IMR-90 (cell line): ENCODE measurements around the gene SLC23A1. TPM values are rescaled to one million over a fixed set of nuclear protein-coding genes. Genes with fewer than 3 reads are reported as not detected.

Source experiments
- ATAC-seq: fragments of 200-7000 bp; cut with Tn5 transposase; 2 replicates; pipeline ENCODE4 v1.9.1; 2020; ENCODE audit warnings: low read depth, mild to moderate bottlenecking, moderate library complexity
- BruUV-seq: library from RNA; stranded (reverse); fragments of 400-500 nt; replicated peaks from 2 replicates; lab custom pipeline; 2021; lab: Mats Ljungman, UMichigan
- CTCF ChIA-PET: fragments of 300-600 bp; formaldehyde crosslinking; extraction: SDS; loops from one replicate; lab custom pipeline; 2021; ENCODE audit warnings: antibody characterized with exemption; lab: Yijun Ruan, JAX
- POLR2A ChIA-PET: fragments of 300-600 bp; sonication (Branson Sonifier 250); formaldehyde crosslinking; loops from one replicate; lab custom pipeline; 2022; ENCODE audit warnings: antibody characterized with exemption; ENCODE audit not compliant: unreplicated experiment; lab: Charles Lee
- DNase-seq: peaks from one replicate; pipeline ENCODE4 v3.0.0; 2013
- H2AFZ ChIP-seq: replicated peaks from 2 replicates; pipeline ENCODE3; 2013; ENCODE audit warnings: low read length, mild to moderate bottlenecking; ENCODE audit not compliant: poor library complexity
- H2AK5ac ChIP-seq: 2 replicates; pipeline ENCODE4 v1.6.1; 2013; ENCODE audit warnings: low read depth, low read length, inconsistent platforms
- H2AK9ac ChIP-seq: replicated peaks from 2 replicates; pipeline ENCODE3; 2013; ENCODE audit warnings: mild to moderate bottlenecking, low read depth, low read length, moderate library complexity; ENCODE audit not compliant: poor library complexity
- H2BK120ac ChIP-seq: 2 replicates; pipeline ENCODE4 v1.6.1; 2013; ENCODE audit warnings: low read depth, low read length, inconsistent platforms
- H2BK15ac ChIP-seq: 3 replicates; pipeline ENCODE4 v1.6.1; 2013; ENCODE audit warnings: low read depth, low read length, inconsistent platforms
- H2BK20ac ChIP-seq: 2 replicates; pipeline ENCODE4 v1.6.1; 2013; ENCODE audit warnings: low read depth, mild to moderate bottlenecking, inconsistent platforms, low read length, moderate library complexity
- H2BK5ac ChIP-seq: 2 replicates; pipeline ENCODE4 v1.6.1; 2013; ENCODE audit warnings: mild to moderate bottlenecking, low read depth, low read length, inconsistent platforms; ENCODE audit not compliant: poor library complexity, severe bottlenecking
- H3K14ac ChIP-seq: replicated peaks from 2 replicates; pipeline ENCODE4 v1.6.1; 2013; ENCODE audit warnings: low read depth, low read length, inconsistent platforms
- H3K18ac ChIP-seq: 2 replicates; pipeline ENCODE4 v1.6.1; 2013; ENCODE audit warnings: low read depth, low read length, control low read depth
- H3K23ac ChIP-seq: 2 replicates; pipeline ENCODE4 v1.6.1; 2013; ENCODE audit warnings: low read depth, low read length, inconsistent platforms
- H3K27ac ChIP-seq: 2 replicates; pipeline ENCODE4 v1.5.1; 2013; ENCODE audit warnings: mild to moderate bottlenecking, control low read depth, low read length; ENCODE audit not compliant: insufficient read depth
- H3K27me3 ChIP-seq: 2 replicates; pipeline ENCODE4 v1.6.1; 2013; ENCODE audit warnings: low read length; ENCODE audit not compliant: control insufficient read depth, insufficient read depth
- H3K36me3 ChIP-seq: 2 replicates; pipeline ENCODE4 v1.6.1; 2013; ENCODE audit warnings: low read length, mixed read lengths; ENCODE audit not compliant: control insufficient read depth, insufficient read depth
- H3K4ac ChIP-seq: 2 replicates; pipeline ENCODE4 v1.6.1; 2013; ENCODE audit warnings: low read depth, low read length, inconsistent platforms
- H3K4me1 ChIP-seq: 2 replicates; pipeline ENCODE4 v1.6.1; 2013; ENCODE audit warnings: low read length, mixed read lengths; ENCODE audit not compliant: control insufficient read depth, insufficient read depth
- H3K4me2 ChIP-seq: 2 replicates; pipeline ENCODE4 v1.6.1; 2013; ENCODE audit warnings: low read depth, mild to moderate bottlenecking, control low read depth, low read length, moderate library complexity
- H3K4me3 ChIP-seq: 2 replicates; pipeline ENCODE4 v1.5.1; 2013; ENCODE audit warnings: low read depth, mild to moderate bottlenecking, control low read depth, low read length, moderate library complexity; ENCODE audit not compliant: insufficient read depth
- H3K56ac ChIP-seq: 2 replicates; pipeline ENCODE4 v1.6.1; 2013; ENCODE audit warnings: low read length, inconsistent platforms; ENCODE audit not compliant: insufficient read depth; ENCODE audit errors: extremely low read depth
- H3K79me1 ChIP-seq, 2 experiments: 2 replicates each; pipeline ENCODE4 v1.6.1; 2013; ENCODE audit warnings: low read length in 2 of 2, inconsistent platforms in 1 of 2, low read depth in 1 of 2
- H3K9ac ChIP-seq: 2 replicates; pipeline ENCODE4 v1.6.1; 2013; ENCODE audit warnings: low read depth, low read length, control low read depth
- H3K9me1 ChIP-seq: 2 replicates; pipeline ENCODE4 v1.6.1; 2013; ENCODE audit warnings: low read length, inconsistent platforms; ENCODE audit not compliant: insufficient read depth
- H3K9me3 ChIP-seq: 2 replicates; pipeline ENCODE4 v1.6.1; 2013; ENCODE audit warnings: low read length; ENCODE audit not compliant: control insufficient read depth, insufficient read depth
- H4K20me1 ChIP-seq: 2 replicates; pipeline ENCODE4 v1.6.1; 2013; ENCODE audit warnings: low read length, inconsistent platforms; ENCODE audit not compliant: insufficient read depth
- H4K5ac ChIP-seq: 2 replicates; pipeline ENCODE4 v1.6.1; 2013; ENCODE audit warnings: mild to moderate bottlenecking, low read depth, low read length, control low read depth
- H4K8ac ChIP-seq, 2 experiments: 2 replicates each; pipeline ENCODE4 v1.6.1; 2013; ENCODE audit warnings: low read depth in 2 of 2, low read length in 2 of 2, control low read depth in 1 of 2, inconsistent platforms in 1 of 2
- H4K91ac ChIP-seq: 2 replicates; pipeline ENCODE4 v1.6.1; 2013; ENCODE audit warnings: low read depth, low read length, inconsistent platforms; ENCODE audit not compliant: insufficient read depth
- BHLHE40 ChIP-seq: fragments of 150-350 bp; IDR thresholded peaks from 2 replicates; pipeline ENCODE4 v1.6.1; 2016; ENCODE audit warnings: mild to moderate bottlenecking, low read depth, low read length
- CEBPB ChIP-seq: IDR thresholded peaks from 2 replicates; pipeline ENCODE4 v1.6.1; 2012; ENCODE audit warnings: low read depth, low read length, improper control_type of control experiment
- CHD1 ChIP-seq: IDR thresholded peaks from 2 replicates; pipeline ENCODE4 v1.6.1; 2012; ENCODE audit warnings: low read depth, low read length, improper control_type of control experiment
- CTCF ChIP-seq: conservative IDR thresholded peaks from 2 replicates; pipeline ENCODE4 v1.5.1; 2012; ENCODE audit warnings: mild to moderate bottlenecking, low read depth, low read length, improper control_type of control experiment
- FOS ChIP-seq: fragments of 150-350 bp; IDR thresholded peaks from 2 replicates; pipeline ENCODE4 v1.6.1; 2016; ENCODE audit warnings: low read depth, low read length
- MAFK ChIP-seq: IDR thresholded peaks from 2 replicates; pipeline ENCODE4 v1.6.1; 2012; ENCODE audit warnings: low read depth, low read length, improper control_type of control experiment
- MAZ ChIP-seq: IDR thresholded peaks from 2 replicates; pipeline ENCODE4 v1.6.1; 2012; ENCODE audit warnings: low read depth, mild to moderate bottlenecking, low read length, improper control_type of control experiment, moderate library complexity, borderline replicate concordance
- MXI1 ChIP-seq: IDR thresholded peaks from 2 replicates; pipeline ENCODE4 v1.6.1; 2012; ENCODE audit warnings: low read depth, mild to moderate bottlenecking, low read length, moderate library complexity, borderline replicate concordance
- NFE2L2 ChIP-seq: fragments of 150-350 bp; IDR thresholded peaks from 2 replicates; pipeline ENCODE4 v1.6.1; 2016; ENCODE audit warnings: low read depth, mild to moderate bottlenecking, low read length
- RAD21 ChIP-seq: IDR thresholded peaks from 2 replicates; pipeline ENCODE4 v1.6.1; 2012; ENCODE audit warnings: low read length, improper control_type of control experiment
- RCOR1 ChIP-seq: IDR thresholded peaks from 2 replicates; pipeline ENCODE4 v1.6.1; 2012; ENCODE audit warnings: mild to moderate bottlenecking, low read length, improper control_type of control experiment; ENCODE audit not compliant: insufficient replicate concordance
- SMC3 ChIP-seq: fragments of 150-350 bp; IDR thresholded peaks from 2 replicates; pipeline ENCODE4 v1.6.1; 2016; ENCODE audit warnings: low read depth, mild to moderate bottlenecking, antibody characterized with exemption, low read length, moderate library complexity
- WGBS, 2 experiments: methylation state at CpG; one replicate each; pipeline versions ENCODE4 v1.1.5 to v1.1.7; 2013; ENCODE audit warnings: missing lambda C conversion rate in 2 of 2; ENCODE audit not compliant: insufficient read length in 1 of 2; ENCODE audit errors: extremely low coverage in 2 of 2; 5-methylcytosine and 5-hydroxymethylcytosine counted together
- dilution Hi-C: fragments of 300-500 bp; cut with HindIII; formaldehyde crosslinking; loops from one replicate; pipeline ENCODE4 v1.14.3; 2018; ENCODE audit warnings: low sequenced_read_pairs; ENCODE audit not compliant: unreplicated experiment
- in situ Hi-C: fragments of 300-500 bp; cut with MboI; formaldehyde crosslinking; loops from 3 replicates; pipeline ENCODE4 v1.14.3; 2019; ENCODE audit warnings: low sequenced_read_pairs, inconsistent platforms, mixed read lengths
- intact Hi-C: fragments of 100-400 bp; cut with micrococcal nuclease; formaldehyde crosslinking; loops from 2 replicates; pipeline ENCODE4 v1.10.0; 2022
- polyA plus RNA-seq, 3 experiments: library from polyadenylated mRNA; depleted of rRNA; stranded (reverse); fragments of >200 nt; gene quantifications; 2 replicates each; pipeline ENCODE4 v1.2.3, GENCODE V29; 2012; ENCODE audit warnings: low replicate concordance in 1 of 3
- total RNA-seq: library from RNA; depleted of rRNA; stranded (reverse); fragments of >200 nt; gene quantifications from 2 replicates; pipeline ENCODE4 v1.2.3, GENCODE V29; 2012

Gene SLC23A1
- total and polyA plus RNA-seq, 2 of the 4 experiments (the other 2 are of a cell fraction) = not detected

- no peak for TF ChIP-seq FOS
- no peak for TF ChIP-seq RCOR1
Observed at GRCh38 chr5:139403787-139404483, 20.8 kb upstream of the SLC23A1 start, which contains the start of gene SPATA24 (continued).

- dilution Hi-C loops (loop anchor here (25.0 kb wide), 1 partner anchor 109 kb away; no protein-coding TSS in a partner anchor), intact Hi-C loops (no loop called here), in situ Hi-C loops (no loop called here)
- peaks cover 4% of the 10 kb centered on the region for H3K4me1 ChIP-seq
- no peaks in the 10 kb centered on the region for H3K36me3 ChIP-seq
- peak overlapping the region; percentile 68; the same call in 1 of the 2 replicates for H2AK5ac ChIP-seq
- WGBS, 2 experiments = 0% methylated on average over 1 of the region's 7 CpGs; no CpG with 5 or more reads in 1 of the 2 experiments
- no peak overlapping the region for H2BK120ac ChIP-seq
- H3K23ac ChIP-seq = peak overlapping the region; percentile 81; the same call in 1 of the 2 replicates
- peak overlapping the region; percentile 45 for H2BK5ac ChIP-seq
- H2AK9ac ChIP-seq = peak overlapping the region; percentile 73
- H3K9me1 ChIP-seq = peaks cover 8% of the 10 kb centered on the region
- no peaks in the 10 kb centered on the region for H3K9me3 ChIP-seq
- H3K18ac ChIP-seq = peak overlapping the region; percentile 1; the same call in 1 of the 2 replicates
- H3K4ac ChIP-seq = peak overlapping the region; percentile 89
- BruUV-seq = TSS peak; percentile 51
- H3K4me3 ChIP-seq = peak overlapping the region; percentile 59
- H3K14ac ChIP-seq = peak overlapping the region; percentile 97
- peak overlapping the region; percentile 93 for H3K27ac ChIP-seq
- ATAC-seq (no peak; the same call in 1 of the 2 replicates), DNase-seq (no peak)
- peak overlapping the region; percentile 41; the same call in 1 of the 2 replicates for H4K5ac ChIP-seq
- H3K4me2 ChIP-seq = peak overlapping the region; percentile 95
- H3K79me1 ChIP-seq = peaks cover 0 to 14% of the 10 kb centered on the region in 2 experiments; a peak in 1 of 4 replicates
- peak overlapping the region; percentile 75 to 95; a peak in 3 of 4 replicates for H4K8ac ChIP-seq
- ChIA-PET CTCF (interaction anchor here (0.7 to 1.0 kb wide), 2 partner anchors 10 to 362 kb away, joined by 3 read pairs; no protein-coding TSS in a partner anchor), POLR2A (no interaction called here)
- peak overlapping the region; percentile 20; the same call in 1 of the 2 replicates for H3K56ac ChIP-seq
- peak overlapping the region; percentile 98 for H2AFZ ChIP-seq
- H3K9ac ChIP-seq = peak overlapping the region; percentile 65
- H4K20me1 ChIP-seq = no peaks in the 10 kb centered on the region; the same call in 1 of the 2 replicates
- H3K27me3 ChIP-seq = no peaks in the 10 kb centered on the region
- peak overlapping the region; percentile 59; the same call in 1 of the 2 replicates for H2BK20ac ChIP-seq
- peak overlapping the region; percentile 40; the same call in 1 of the 2 replicates for H4K91ac ChIP-seq
- peak overlapping the region; percentile 11; the same call in 1 of the 3 replicates for H2BK15ac ChIP-seq
- no peak for TF ChIP-seq BHLHE40
- TF ChIP-seq RAD21 = no peak
- TF ChIP-seq NFE2L2 = no peak
- no peak for TF ChIP-seq CHD1
- no peak for TF ChIP-seq MAFK
- TF ChIP-seq FOS = no peak
- TF ChIP-seq CEBPB = no peak
- TF ChIP-seq MXI1 = no peak
- TF ChIP-seq RCOR1 = no peak
- no peak for TF ChIP-seq SMC3
- no peak for TF ChIP-seq MAZ
- no peak for TF ChIP-seq CTCF
Observed at GRCh38 chr5:139403418-139403786, 20.3 kb upstream of the SLC23A1 start.
